PC-3 (cell line): ENCODE measurements around the gene NKD1.

ENCODE experiments used
- CTCF ChIP-seq: fragments of 300-600 bp; sonication (generic); conservative IDR thresholded peaks from 2 replicates; pipeline ENCODE4 v1.5.1; 2017; ENCODE audit warnings: antibody characterized with exemption, low read depth, mild to moderate bottlenecking, low read length
- EZH2phosphoT487 ChIP-seq: fragments of 300-600 bp; sonication (generic); IDR thresholded peaks from 2 replicates; pipeline ENCODE4 v1.6.1; 2018; ENCODE audit warnings: mild to moderate bottlenecking, antibody characterized with exemption, low read length, borderline replicate concordance

- TF ChIP-seq CTCF (no peak), EZH2phosphoT487 (no peak)
Measured at GRCh38 chr16:50534091-50534490, 14.1 kb upstream of the NKD1 start.
